GM21360 (cell line): Measurements from ENCODE around the gene AGPS.

Experiments
- ATAC-seq: cut with Tn5 transposase; IDR thresholded peaks from one replicate; pipeline ENCODE4 v1.9.1; 2021; ENCODE audit warnings: mild to moderate bottlenecking, moderate library complexity; ENCODE audit not compliant: unreplicated experiment

The AGPS gene

GRCh38 chr2:177520324-177520723, 127.8 kb downstream of the AGPS start:
- no peak for ATAC-seq

- ATAC-seq, result no peak
These were observed 131.2 kb downstream of the AGPS start for GRCh38 chr2:177523781-177524180.

GRCh38 chr2:177525351-177525924, 132.9 kb downstream of the AGPS start:
- no peak for ATAC-seq

- ATAC-seq, result no peak
These were observed 135.9 kb downstream of the AGPS start for GRCh38 chr2:177528351-177528933.

GRCh38 chr2:177529166-177529565, 136.6 kb downstream of the AGPS start:
- ATAC-seq, result no peak

GRCh38 chr2:177530561-177530960, 138.0 kb downstream of the AGPS start:
- no peak for ATAC-seq

GRCh38 chr2:177531706-177532105, 139.1 kb downstream of the AGPS start:
- no peak for ATAC-seq

- no peak for ATAC-seq
These were observed 140.0 kb downstream of the AGPS start for GRCh38 chr2:177532567-177532966.

GRCh38 chr2:177533253-177533652, 140.7 kb downstream of the AGPS start:
- no peak for ATAC-seq

- ATAC-seq, result no peak
These were observed 142.4 kb downstream of the AGPS start for GRCh38 chr2:177535000-177535399.

GRCh38 chr2:177535958-177536504, 143.5 kb downstream of the AGPS start:
- ATAC-seq, result no peak

- no peak for ATAC-seq
These were observed 144.6 kb downstream of the AGPS start for GRCh38 chr2:177537213-177537612.

GRCh38 chr2:177537636-177538035, 145.1 kb downstream of the AGPS start:
- ATAC-seq, result no peak

GRCh38 chr2:177538323-177538722, 145.8 kb downstream of the AGPS start:
- no peak for ATAC-seq

GRCh38 chr2:177540283-177540682, 147.7 kb downstream of the AGPS start:
- no peak for ATAC-seq

GRCh38 chr2:177541258-177541991, 148.9 kb downstream of the AGPS start:
- no peak for ATAC-seq

GRCh38 chr2:177542396-177542795, 149.8 kb downstream of the AGPS start:
- ATAC-seq, result no peak

- no peak for ATAC-seq
These were observed 150.6 kb downstream of the AGPS start for GRCh38 chr2:177543007-177543760.

GRCh38 chr2:177545143-177545542, 152.6 kb downstream of the AGPS start:
- no peak for ATAC-seq

GRCh38 chr2:177545981-177546585, 153.5 kb downstream of the AGPS start:
- no peak for ATAC-seq

GRCh38 chr2:177547122-177547521, 154.5 kb downstream of the AGPS start:
- ATAC-seq, result peak; percentile 94
